ENCODE measurements around the gene DGCR8. TPM values are rescaled to one million over a fixed set of nuclear protein-coding genes. Genes with fewer than 3 reads are reported as not detected.

DGCR8 gene
- polyA plus RNA-seq, 4 donors, result 35.2 to 63.0 (median 50.3) TPM

DNA sequence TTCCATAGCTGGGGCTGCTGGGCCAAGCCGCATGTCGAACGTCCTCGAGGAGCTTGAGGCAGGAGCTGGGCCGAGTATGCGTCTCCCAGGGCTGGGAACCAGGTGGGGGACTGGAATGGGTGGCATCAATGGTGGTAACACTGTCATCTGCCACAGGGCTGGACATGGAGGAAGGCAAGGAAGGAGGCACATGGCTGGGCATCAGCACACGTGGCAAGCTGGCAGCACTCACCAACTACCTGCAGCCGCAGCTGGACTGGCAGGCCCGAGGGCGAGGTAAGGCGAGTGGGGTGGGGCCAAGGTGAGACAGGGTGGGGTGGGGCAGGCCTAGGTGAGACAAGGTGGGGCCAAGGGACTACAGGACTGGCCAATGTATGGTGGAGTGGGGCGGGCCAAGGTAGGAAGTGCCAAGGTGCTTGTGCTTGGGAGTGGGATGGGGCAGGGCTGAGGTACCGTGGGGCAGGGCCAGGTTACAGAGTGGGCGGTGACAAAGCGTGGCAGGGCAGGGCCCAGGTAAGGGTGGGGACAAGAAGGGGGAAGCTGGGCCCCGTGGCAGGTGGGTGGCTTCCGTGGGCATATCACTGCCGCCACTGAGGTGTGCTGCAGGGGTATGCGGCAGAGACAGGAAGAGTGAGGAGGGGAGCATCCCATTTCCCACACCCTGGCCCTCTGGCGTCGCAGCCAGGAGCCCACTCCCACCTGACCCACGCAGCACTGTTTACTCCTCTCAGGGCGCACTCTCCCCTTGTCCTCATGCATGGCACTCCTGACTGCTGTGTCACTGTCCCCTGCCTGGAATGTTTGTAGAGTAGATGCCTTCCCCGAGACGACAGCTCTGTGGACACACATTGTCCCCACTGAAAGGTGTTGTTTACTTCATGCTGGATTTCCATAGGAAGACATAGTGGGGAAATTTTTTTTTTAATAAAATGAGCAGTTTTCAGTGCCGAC, 27.5 kb upstream of the DGCR8 start:
- DNase-seq (ENCODE audit: low read depth in 4 of 4, low spot score in 2 of 4), result no peak

- no peak for DNase-seq (ENCODE audit: low read depth in 4 of 4, low spot score in 2 of 4)
These were observed 26.5 kb upstream of the DGCR8 start for GRCh38 chr22:20053407-20054033.

GRCh38 chr22:20054034-20054427, 26.0 kb upstream of the DGCR8 start:
- no peak for DNase-seq (ENCODE audit: low read depth in 4 of 4, low spot score in 2 of 4)

GRCh38 chr22:20054485-20054884, 25.6 kb upstream of the DGCR8 start:
- DNase-seq (ENCODE audit: low read depth in 4 of 4, low spot score in 2 of 4), result no peak

DNA sequence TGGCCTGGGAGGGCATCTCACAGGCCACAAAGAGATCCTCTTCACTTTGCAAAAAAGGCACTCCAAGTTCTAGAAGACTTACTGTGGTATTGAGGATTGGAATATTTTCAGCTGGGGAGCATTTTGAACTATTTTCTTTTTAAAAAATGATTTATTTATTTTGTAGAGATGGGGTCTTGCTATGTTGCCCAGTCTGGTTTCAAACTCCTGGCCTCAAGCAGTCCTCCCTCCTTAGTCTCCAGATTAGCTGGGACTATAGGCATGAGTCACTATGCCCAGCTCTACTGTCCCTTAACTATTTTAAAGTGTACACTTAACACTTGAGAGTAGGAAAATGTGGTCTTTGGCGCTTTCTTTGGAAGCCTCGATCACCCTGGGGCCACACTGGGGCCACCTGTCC, 24.9 kb upstream of the DGCR8 start:
- DNase-seq (ENCODE audit: low read depth in 4 of 4, low spot score in 2 of 4), result no peak

DNA sequence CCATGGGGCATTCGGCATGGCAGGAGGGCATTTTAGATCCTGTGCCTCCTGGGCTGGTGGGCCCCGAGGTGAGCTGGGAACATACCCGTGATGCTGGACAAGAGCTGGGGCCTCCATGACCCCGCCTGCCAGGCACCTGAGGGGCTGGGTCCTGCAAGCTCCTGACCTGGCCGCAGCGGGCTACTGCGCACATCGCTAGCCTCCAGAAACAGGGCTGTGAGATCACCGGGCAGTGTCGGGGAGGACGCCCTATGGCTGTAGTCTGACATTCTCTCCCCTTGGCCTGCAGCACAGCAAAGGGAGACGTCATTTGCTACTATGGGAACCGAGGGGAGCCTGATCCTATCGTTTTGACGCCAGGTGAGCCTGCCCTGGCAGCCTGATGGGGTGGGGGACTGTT, 24.4 kb upstream of the DGCR8 start:
- no peak for DNase-seq (ENCODE audit: low read depth in 4 of 4, low spot score in 2 of 4)

DNA sequence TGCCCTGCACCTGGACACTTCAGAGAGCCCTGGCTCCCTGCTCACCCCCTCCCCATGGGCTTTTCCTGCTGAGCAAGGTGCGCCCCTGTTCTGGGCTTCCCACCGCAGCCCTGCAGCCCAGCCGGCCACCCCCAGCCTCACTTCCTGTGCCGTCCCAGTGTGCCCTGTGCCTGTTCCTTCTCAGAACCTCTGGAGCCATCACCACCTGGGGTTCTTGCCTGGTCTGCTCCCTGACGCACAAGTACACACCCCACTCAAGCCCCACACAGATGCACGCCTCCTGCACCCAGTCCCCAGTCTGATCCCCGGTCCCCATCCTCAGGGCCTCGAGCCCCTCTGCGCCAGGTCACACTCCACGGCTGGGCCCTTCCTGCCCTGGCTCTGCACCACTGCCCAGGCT, 23.9 kb upstream of the DGCR8 start:
- DNase-seq (ENCODE audit: low read depth in 4 of 4, low spot score in 2 of 4), result no peak

DNA sequence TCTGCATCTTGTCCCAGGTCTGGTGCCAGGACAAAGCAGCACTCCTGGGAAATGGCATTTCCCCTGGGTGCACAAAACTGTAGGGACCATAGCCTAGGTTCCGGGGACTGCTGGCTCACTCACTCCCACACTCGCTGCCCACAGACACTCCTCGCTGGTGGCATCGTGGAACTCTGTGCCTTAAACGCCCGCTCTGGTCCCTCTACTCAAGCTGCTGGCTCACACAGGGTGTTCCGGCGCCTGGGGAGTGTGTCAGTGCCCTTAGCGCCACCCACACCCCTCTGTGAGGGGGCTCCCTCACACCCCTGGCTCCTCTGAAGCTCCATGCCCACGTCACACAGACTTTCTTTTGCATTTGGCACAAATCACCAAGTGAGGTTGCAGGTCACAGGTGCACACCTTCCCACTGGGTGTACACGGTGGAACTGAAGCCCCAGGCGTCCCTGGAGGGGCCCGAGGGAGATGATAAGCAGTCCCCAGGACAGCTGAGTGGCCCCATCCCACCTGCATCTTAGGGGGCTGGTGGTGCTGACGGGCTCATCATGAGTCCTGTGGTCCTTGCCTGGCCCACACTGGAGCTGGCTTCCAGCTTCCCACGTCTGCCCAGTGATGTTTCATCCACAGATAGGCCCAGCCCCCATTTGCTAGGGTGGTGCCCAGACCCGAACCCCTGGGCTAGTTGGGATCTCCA, 23.2 kb upstream of the DGCR8 start:
- no peak for DNase-seq (ENCODE audit: low read depth in 4 of 4, low spot score in 2 of 4)

GRCh38 chr22:20057596-20058268, 22.3 kb upstream of the DGCR8 start:
- no peak for DNase-seq (ENCODE audit: low read depth in 4 of 4, low spot score in 2 of 4)

DNA sequence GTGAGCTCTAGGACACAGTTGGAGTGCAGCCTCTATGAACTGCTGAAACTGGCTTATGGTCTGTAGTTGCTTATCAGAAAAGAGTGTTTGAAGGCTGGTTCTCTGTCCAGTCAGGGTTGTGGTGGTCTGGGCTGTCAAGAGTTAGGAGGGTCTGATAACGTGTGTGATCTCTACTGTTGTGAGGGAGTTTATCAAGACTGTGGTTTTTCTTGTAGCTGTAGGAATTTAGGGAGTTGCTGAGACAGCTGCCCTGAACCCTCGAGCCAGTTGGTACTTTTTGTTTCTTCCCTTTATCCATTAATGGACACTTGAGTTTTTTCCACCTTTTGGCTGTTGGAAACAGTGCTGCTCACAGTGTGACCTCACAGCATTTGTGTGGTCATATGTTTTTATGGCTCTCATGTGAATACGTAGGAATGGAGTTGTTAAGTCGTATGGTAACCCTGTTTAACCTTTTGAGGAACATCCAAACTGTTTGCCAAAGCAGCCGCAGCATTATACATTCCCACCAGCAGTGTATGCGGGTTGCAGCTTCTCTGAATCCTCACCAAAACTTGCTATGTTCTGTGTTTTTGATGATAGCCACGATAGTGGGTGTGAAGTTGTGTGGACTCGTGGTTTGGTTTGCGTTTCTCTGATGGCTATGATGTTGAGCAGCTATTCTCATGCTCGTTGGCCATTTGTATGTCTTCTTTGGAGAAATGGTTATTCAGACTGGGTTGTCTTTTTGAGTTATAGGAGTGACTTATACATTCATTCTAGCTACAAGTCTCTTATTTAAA, 20.9 kb upstream of the DGCR8 start:
- no peak for DNase-seq (ENCODE audit: low read depth in 4 of 4, low spot score in 2 of 4)

- no peak for DNase-seq (ENCODE audit: low read depth in 4 of 4, low spot score in 2 of 4)
These were observed 19.2 kb upstream of the DGCR8 start for GRCh38 chr22:20060700-20061480.

DNA sequence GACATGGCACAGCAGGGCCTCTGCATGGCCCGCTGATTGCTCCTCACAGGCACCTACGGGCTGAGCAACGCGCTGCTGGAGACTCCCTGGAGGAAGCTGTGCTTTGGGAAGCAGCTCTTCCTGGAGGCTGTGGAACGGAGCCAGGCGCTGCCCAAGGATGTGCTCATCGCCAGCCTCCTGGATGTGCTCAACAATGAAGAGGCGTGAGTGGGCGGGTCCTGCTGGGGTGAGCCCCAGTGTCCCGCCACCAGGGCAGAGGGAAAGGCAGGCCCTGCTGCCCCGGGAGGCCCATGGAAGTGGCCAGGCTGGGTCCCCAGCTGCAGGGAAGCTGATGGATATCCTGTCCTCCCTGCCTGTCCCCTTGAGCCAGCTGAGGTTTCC, 18.6 kb upstream of the DGCR8 start:
- DNase-seq (ENCODE audit: low read depth in 4 of 4, low spot score in 2 of 4), result no peak

GRCh38 chr22:20062043-20062765, 17.8 kb upstream of the DGCR8 start:
- DNase-seq (ENCODE audit: low read depth in 4 of 4, low spot score in 2 of 4), result no peak

GRCh38 chr22:20062766-20063083, 17.3 kb upstream of the DGCR8 start:
- no peak for DNase-seq (ENCODE audit: low read depth in 4 of 4, low spot score in 2 of 4)

DNA sequence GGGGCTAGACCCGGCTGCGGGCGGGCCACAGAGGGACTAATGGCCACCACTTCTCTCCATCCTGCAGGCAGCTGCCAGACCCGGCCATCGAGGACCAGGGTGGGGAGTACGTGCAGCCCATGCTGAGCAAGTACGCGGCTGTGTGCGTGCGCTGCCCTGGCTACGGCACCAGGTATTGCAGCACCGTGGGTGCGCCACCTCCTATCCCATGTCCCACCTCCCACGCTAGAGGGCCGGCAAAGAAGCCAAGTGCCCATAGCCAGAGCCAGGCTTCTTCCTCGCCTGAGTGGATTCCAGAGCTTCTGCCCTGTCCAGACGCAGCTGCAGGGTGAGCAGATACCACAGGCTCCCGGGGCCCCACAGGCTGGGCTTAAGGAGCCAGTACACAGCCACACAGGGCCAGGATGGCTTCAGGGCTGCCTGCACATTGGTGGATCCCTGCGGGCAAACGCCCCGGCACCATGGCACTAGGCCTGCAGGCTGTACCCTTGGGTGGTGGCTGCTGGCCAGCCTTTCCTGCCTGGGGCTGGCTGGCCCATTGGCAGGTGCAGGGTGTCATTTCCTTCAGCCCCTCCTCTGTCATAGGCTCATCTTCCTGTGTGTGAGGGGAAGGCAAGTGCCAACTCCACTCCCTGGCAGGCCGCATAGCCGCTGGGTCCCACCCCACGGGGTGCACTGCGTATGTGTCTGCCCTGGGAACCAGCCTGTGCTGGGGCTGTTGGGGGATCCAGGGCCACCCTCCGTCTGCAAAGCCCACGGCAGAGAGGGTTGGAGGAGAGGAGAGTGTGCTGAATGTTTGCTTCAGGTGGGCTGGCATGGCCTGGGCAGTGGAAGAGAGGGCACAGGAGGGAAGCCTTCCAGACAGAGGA, 16.5 kb upstream of the DGCR8 start:
- DNase-seq (ENCODE audit: low read depth in 4 of 4, low spot score in 2 of 4), result no peak

- DNase-seq (ENCODE audit: low read depth in 4 of 4, low spot score in 2 of 4), result no peak
These were observed 15.9 kb upstream of the DGCR8 start for GRCh38 chr22:20064140-20064480.

DNA sequence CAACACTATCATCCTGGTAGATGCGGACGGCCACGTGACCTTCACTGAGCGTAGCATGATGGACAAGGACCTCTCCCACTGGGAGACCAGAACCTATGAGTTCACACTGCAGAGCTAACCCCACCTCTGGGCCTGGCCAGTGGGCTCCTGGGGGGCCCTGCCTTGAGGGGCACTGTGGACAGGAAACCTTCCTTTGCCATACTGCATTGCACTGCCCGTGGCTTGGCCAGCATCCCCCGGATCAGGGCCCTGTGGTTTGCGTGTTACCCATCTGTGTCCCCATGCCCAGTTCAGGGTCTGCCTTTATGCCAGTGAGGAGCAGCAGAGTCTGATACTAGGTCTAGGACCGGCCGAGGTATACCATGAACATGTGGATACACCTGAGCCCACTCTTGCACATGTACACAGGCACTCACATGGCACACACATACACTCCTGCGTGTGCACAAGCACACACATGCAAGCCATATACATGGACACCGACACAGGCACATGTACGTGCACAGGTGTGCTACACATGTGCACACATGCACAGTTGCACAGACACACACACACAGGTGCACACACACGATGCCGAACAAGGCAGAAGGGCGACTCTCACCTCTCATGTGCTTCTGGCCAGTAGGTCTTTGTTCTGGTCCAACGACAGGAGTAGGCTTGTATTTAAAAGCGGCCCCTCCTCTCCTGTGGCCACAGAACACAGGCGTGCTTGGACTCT, 15.3 kb upstream of the DGCR8 start:
- DNase-seq (ENCODE audit: low read depth in 4 of 4, low spot score in 2 of 4), result no peak
